Fibroblast of lung (primary cell): ENCODE measurements around the gene IGDCC3.

Experiments used
- CTCF ChIP-seq, 2 donors: IDR thresholded peaks in 1 of 2; conservative IDR thresholded peaks in 1 of 2; 1 replicate in 1 of 2; 2 replicates in 1 of 2; pipeline ENCODE4 v1.5.1; 2011 to 2012; ENCODE audit warnings: low read length in 2 of 2, control low read depth in 1 of 2, inconsistent platforms in 1 of 2, low read depth in 1 of 2, mild to moderate bottlenecking in 1 of 2
- EZH2 ChIP-seq: IDR thresholded peaks from 2 replicates; pipeline ENCODE4 v1.5.1; 2012; ENCODE audit warnings: low read length, control low read depth, mild to moderate bottlenecking; ENCODE audit errors: missing control alignments

DNA sequence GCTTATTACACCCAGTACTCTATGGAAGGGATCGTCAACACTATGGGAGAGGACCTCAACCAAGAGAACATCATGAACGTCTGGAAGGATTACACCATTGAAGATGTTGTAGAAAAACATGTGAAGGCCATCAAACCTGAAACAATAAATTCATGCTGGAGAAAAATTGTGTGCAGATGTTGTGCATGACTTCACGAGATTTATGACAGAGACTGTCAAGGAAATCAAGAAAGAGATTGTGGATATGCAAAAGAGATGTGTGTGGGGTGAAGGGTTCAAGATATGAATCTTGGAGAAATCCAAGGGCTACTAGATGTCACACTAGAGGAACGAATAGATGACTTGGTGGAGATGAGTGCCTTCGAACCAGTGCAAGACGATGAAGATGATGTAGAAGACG, 87.6 kb downstream of the IGDCC3 start:
- TF ChIP-seq CTCF (conservative IDR thresholded peaks at IDR 0.05 in 1 of 2, IDR thresholded peaks at IDR 0.05 in 1 of 2; ENCODE audit: low read depth in 1 of 2, low read length in 2 of 2) (no peak), EZH2 (no peak)
